CD14-positive monocyte (primary cell): ENCODE results near the gene ALDH18A1. TPM values are rescaled to one million over a fixed set of nuclear protein-coding genes. Genes with fewer than 3 reads are reported as not detected.

ENCODE experiments used
- DNase-seq, 3 donors: peaks; one replicate each; pipeline ENCODE4 v3.0.0-alpha.2; 2011 to 2022
- H2AFZ ChIP-seq: 2 replicates; pipeline ENCODE4 v1.6.0; 2012; ENCODE audit warnings: mild to moderate bottlenecking, low read depth, low read length, inconsistent platforms; ENCODE audit not compliant: insufficient read depth, poor library complexity, severe bottlenecking
- H3K27ac ChIP-seq, 2 donors: 1 replicate in 1 of 2; 2 replicates in 1 of 2; pipeline ENCODE4 v1.5.1; 2012 to 2013; ENCODE audit warnings: low read length in 2 of 2, control low read depth in 1 of 2, inconsistent platforms in 1 of 2, low read depth in 1 of 2, mild to moderate bottlenecking in 1 of 2
- H3K27me3 ChIP-seq, 2 donors: one replicate each; pipeline versions ENCODE4 v1.6.0 to v1.6.1; 2011 to 2013; ENCODE audit warnings: low read length in 2 of 2; ENCODE audit not compliant: control insufficient read depth in 2 of 2, insufficient read depth in 2 of 2
- H3K36me3 ChIP-seq, 2 donors: replicated peaks in 1 of 2; 1 replicate in 1 of 2; 2 replicates in 1 of 2; pipeline versions ENCODE4 v1.5.1 to v1.6.1; 2012 to 2013; ENCODE audit warnings: low read length in 2 of 2, control low read depth in 1 of 2, inconsistent platforms in 1 of 2, mild to moderate bottlenecking in 1 of 2; ENCODE audit not compliant: insufficient read depth in 2 of 2, control insufficient read depth in 1 of 2
- H3K4me1 ChIP-seq, 2 donors: 1 replicate in 1 of 2; 2 replicates in 1 of 2; pipeline versions ENCODE4 v1.5.1 to v1.6.1; 2012 to 2013; ENCODE audit warnings: low read length in 2 of 2, control low read depth in 1 of 2, inconsistent platforms in 1 of 2, mild to moderate bottlenecking in 1 of 2, moderate library complexity in 1 of 2; ENCODE audit not compliant: insufficient read depth in 2 of 2, control insufficient read depth in 1 of 2
- H3K4me2 ChIP-seq: replicated peaks from 2 replicates; pipeline ENCODE3; 2012; ENCODE audit warnings: low read length, moderate library complexity, mild to moderate bottlenecking; ENCODE audit not compliant: poor library complexity, severe bottlenecking; ENCODE audit errors: extremely low read depth
- H3K4me3 ChIP-seq, 3 experiments: fragments of 200-600 bp in 1 of 3; sonication (generic) in 1 of 3; replicated peaks in 1 of 3; 1 replicate in 2 of 3; 2 replicates in 1 of 3; pipeline ENCODE4 v1.5.1; 2011 to 2013; ENCODE audit warnings: low read length in 3 of 3, mild to moderate bottlenecking in 3 of 3, control low read depth in 2 of 3, low read depth in 2 of 3, inconsistent platforms in 1 of 3, moderate library complexity in 1 of 3
- H3K79me2 ChIP-seq: 2 replicates; pipeline ENCODE4 v1.6.0; 2012; ENCODE audit warnings: mild to moderate bottlenecking, control low read depth, inconsistent platforms, low read length, moderate library complexity; ENCODE audit not compliant: insufficient read depth
- H3K9ac ChIP-seq: 2 replicates; pipeline ENCODE4 v1.6.0; 2017; ENCODE audit warnings: low read length, mild to moderate bottlenecking; ENCODE audit not compliant: insufficient read depth, poor library complexity, severe bottlenecking
- H3K9me3 ChIP-seq, 2 donors: replicated peaks in 1 of 2; 1 replicate in 1 of 2; 2 replicates in 1 of 2; pipeline versions ENCODE4 v1.5.1 to v1.6.1; 2012 to 2013; ENCODE audit warnings: low read length in 2 of 2, control low read depth in 1 of 2; ENCODE audit not compliant: control insufficient read depth in 1 of 2, insufficient read depth in 1 of 2
- H4K20me1 ChIP-seq: 2 replicates; pipeline ENCODE4 v1.6.0; 2012; ENCODE audit warnings: mild to moderate bottlenecking, low read length, control low read depth, moderate library complexity; ENCODE audit not compliant: insufficient read depth
- H3K27ac Mint-ChIP-seq, 7 donors: one replicate each; pipeline ENCODE4 v1.8.0; 2020; ENCODE audit warnings: mild to moderate bottlenecking in 7 of 7, mixed read lengths in 7 of 7, moderate library complexity in 6 of 7, inconsistent platforms in 2 of 7
- H3K27me3 Mint-ChIP-seq, 3 donors: one replicate each; pipeline ENCODE4 v1.8.0; 2021 to 2022; ENCODE audit warnings: low read depth in 3 of 3, mild to moderate bottlenecking in 3 of 3, mixed read lengths in 3 of 3, moderate library complexity in 3 of 3, inconsistent platforms in 1 of 3
- H3K36me3 Mint-ChIP-seq, 2 donors: one replicate each; pipeline ENCODE4 v1.8.0; 2020; ENCODE audit warnings: mixed read lengths in 2 of 2, inconsistent platforms in 1 of 2, mild to moderate bottlenecking in 1 of 2
- H3K4me1 Mint-ChIP-seq: one replicate; pipeline ENCODE4 v1.8.0; 2020; ENCODE audit warnings: mild to moderate bottlenecking, mixed read lengths
- H3K4me3 Mint-ChIP-seq, 2 donors: one replicate each; pipeline ENCODE4 v1.8.0; 2020; ENCODE audit warnings: mild to moderate bottlenecking in 2 of 2, mixed read lengths in 2 of 2, moderate library complexity in 1 of 2
- H3K9me3 Mint-ChIP-seq, 7 donors: one replicate each; pipeline ENCODE4 v1.8.0; 2020 to 2022; ENCODE audit warnings: mixed read lengths in 7 of 7, mild to moderate bottlenecking in 6 of 7, moderate library complexity in 6 of 7, inconsistent platforms in 2 of 7
- CTCF ChIP-seq: fragments of 200-600 bp; IDR thresholded peaks from one replicate; pipeline ENCODE4 v1.8.0; 2022; ENCODE audit warnings: antibody characterized with exemption, mild to moderate bottlenecking
- WGBS: methylation state at CpG from one replicate; pipeline ENCODE4 v1.1.5; 2013; ENCODE audit warnings: missing lambda C conversion rate; ENCODE audit not compliant: insufficient coverage; 5-methylcytosine and 5-hydroxymethylcytosine counted together
- intact Hi-C, 2 donors: fragments of 100-400 bp; cut with micrococcal nuclease; formaldehyde crosslinking; loops; one replicate each; pipeline versions ENCODE4 v1.15.0 to v1.15.1; 2023
- polyA plus RNA-seq, 3 donors: library from polyadenylated mRNA; depleted of rRNA in 1 of 3; unstranded in 2 of 3; stranded (reverse) in 1 of 3; fragments of 300-500 nt in 2 of 3; fragments of >200 nt in 1 of 3; fragmentation: Illumina TruSeq in 2 of 3; gene quantifications; 1 replicate in 2 of 3; 2 replicates in 1 of 3; pipeline ENCODE4 v1.2.3, GENCODE V29; 2012 to 2021

Gene ALDH18A1
- polyA plus RNA-seq, 3 donors = 1.7 to 2.6 (median 2.6) TPM

- no peaks in the 10 kb centered on the region for H3K9me3 ChIP-seq
- no peak overlapping the region for H2AFZ ChIP-seq
- Mint-ChIP-seq H3K27me3 (peaks cover 2 to 5% (median 5%) of the 10 kb centered on the region in 3 donors), H3K36me3 (peaks cover 7 to 12% of the 10 kb centered on the region in 2 donors), H3K4me1 (no peaks in the 10 kb centered on the region), H3K4me3 (no peak overlapping the region), H3K27ac (no peak overlapping the region), H3K9me3 (no peaks in the 10 kb centered on the region)
- H3K27ac ChIP-seq = no peak overlapping the region
- TF ChIP-seq CTCF = peak; percentile 83
- no peak overlapping the region for H3K4me3 ChIP-seq
- intact Hi-C loops = loop anchor here (1.0 to 5.0 kb wide), 2 partner anchors 169 to 171 kb away; no protein-coding TSS in a partner anchor
- peaks cover 6 to 15% of the 10 kb centered on the region in 2 donors for H3K36me3 ChIP-seq
- H3K9ac ChIP-seq = no peak overlapping the region
- H3K79me2 ChIP-seq = no peaks in the 10 kb centered on the region
- no peaks in the 10 kb centered on the region for H3K27me3 ChIP-seq
- H4K20me1 ChIP-seq = no peaks in the 10 kb centered on the region
- H3K4me1 ChIP-seq = no peaks in the 10 kb centered on the region
- WGBS = 61% methylated on average over 3 of the region's 6 CpGs
- H3K4me2 ChIP-seq = no peak overlapping the region
- DNase-seq = peak; percentile 32 to 53 (median 44)
These were observed 55.3 kb downstream of the ALDH18A1 start for GRCh38 chr10:95601116-95601719.

DNA sequence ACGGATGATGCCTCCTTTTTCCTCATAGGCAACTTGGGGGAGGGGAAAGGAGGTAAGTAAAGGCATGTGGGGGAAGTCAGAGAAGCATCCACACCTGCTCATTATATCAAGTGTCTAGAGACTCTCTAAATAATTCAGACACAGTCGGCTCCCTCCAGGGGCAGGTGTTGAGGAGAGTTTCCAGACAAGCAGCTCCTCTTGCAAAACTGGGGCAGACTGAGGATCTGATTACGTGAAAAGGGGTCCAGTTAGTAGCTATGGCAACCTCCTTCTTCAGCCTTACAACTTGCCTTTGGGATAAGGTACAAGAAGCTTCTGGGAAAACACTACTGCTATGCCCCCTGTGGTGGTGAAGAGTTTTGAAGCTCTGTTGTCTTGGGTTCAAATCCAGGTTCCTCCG lies 56.4 kb downstream of the ALDH18A1 start:
- H3K79me2 ChIP-seq = no peaks in the 10 kb centered on the region
- H3K4me3 Mint-ChIP-seq = no peak overlapping the region
- H3K27me3 ChIP-seq = no peaks in the 10 kb centered on the region
- peaks cover 2 to 6% (median 5%) of the 10 kb centered on the region in 3 donors for H3K27me3 Mint-ChIP-seq
- H3K9ac ChIP-seq = no peak overlapping the region
- TF ChIP-seq CTCF = no peak
- H3K9me3 Mint-ChIP-seq = peaks cover 0 to 5% (median 0%) of the 10 kb centered on the region in 7 donors
- no peak overlapping the region for H3K27ac ChIP-seq
- H2AFZ ChIP-seq = no peak overlapping the region
- no peaks in the 10 kb centered on the region for H3K4me1 Mint-ChIP-seq
- H3K9me3 ChIP-seq = no peaks in the 10 kb centered on the region
- H3K4me3 ChIP-seq = no peak overlapping the region
- no CpG with 5 or more reads among the region's 4 CpGs for WGBS
- H3K4me1 ChIP-seq = no peaks in the 10 kb centered on the region
- no peak for DNase-seq
- H4K20me1 ChIP-seq = no peaks in the 10 kb centered on the region
- no peak overlapping the region for H3K4me2 ChIP-seq
- H3K36me3 Mint-ChIP-seq = peaks cover 2% of the 10 kb centered on the region in 2 donors
- peaks cover 0 to 4% of the 10 kb centered on the region in 2 donors for H3K36me3 ChIP-seq
- intact Hi-C loops = loop anchor here in 1 of 2 donors (5.0 kb wide), 1 partner anchor 168 kb away; no protein-coding TSS in a partner anchor
- no peak overlapping the region for H3K27ac Mint-ChIP-seq
